Left ventricle myocardium superior (tissue), 1 donor: ENCODE measurements around the gene HCFC1. TPM values are rescaled to one million over a fixed set of nuclear protein-coding genes. Genes with fewer than 3 reads are reported as not detected.

ENCODE experiments used
- ATAC-seq: fragments of 200-7000 bp; cut with Tn5 transposase; one replicate; pipeline ENCODE4 v1.9.1; 2020; ENCODE audit warnings: mild to moderate bottlenecking, moderate library complexity
- DNase-seq: peaks from one replicate; pipeline ENCODE4 v3.0.0-alpha.2; 2020
- intact Hi-C: fragments of 100-400 bp; cut with micrococcal nuclease; formaldehyde crosslinking; loops from one replicate; pipeline ENCODE4 v1.11.0; 2022
- long read RNA-seq: library from polyadenylated mRNA; unstranded; transcript quantifications from one replicate; pipeline ENCODE4 v2.0.0, GENCODE V29; 2021
- total RNA-seq: library from RNA; stranded (reverse); fragmentation: NEBNext Ultra II Directional; extraction: Animal tissue kit (Norgen Biotek cat#: 25700); gene quantifications from one replicate; pipeline ENCODE4 v1.2.1, GENCODE V29; 2021
- donor health status: DM: no; HTN: yes; CAD: no; lungs with severe emphysema.

The HCFC1 gene
- total RNA-seq = 27.0 TPM
- long read RNA-seq, partial matches to known transcripts = 8 of 8 reads
- long read RNA-seq, other reads (novel, unspliced or antisense) = 0 of 8 reads

DNA sequence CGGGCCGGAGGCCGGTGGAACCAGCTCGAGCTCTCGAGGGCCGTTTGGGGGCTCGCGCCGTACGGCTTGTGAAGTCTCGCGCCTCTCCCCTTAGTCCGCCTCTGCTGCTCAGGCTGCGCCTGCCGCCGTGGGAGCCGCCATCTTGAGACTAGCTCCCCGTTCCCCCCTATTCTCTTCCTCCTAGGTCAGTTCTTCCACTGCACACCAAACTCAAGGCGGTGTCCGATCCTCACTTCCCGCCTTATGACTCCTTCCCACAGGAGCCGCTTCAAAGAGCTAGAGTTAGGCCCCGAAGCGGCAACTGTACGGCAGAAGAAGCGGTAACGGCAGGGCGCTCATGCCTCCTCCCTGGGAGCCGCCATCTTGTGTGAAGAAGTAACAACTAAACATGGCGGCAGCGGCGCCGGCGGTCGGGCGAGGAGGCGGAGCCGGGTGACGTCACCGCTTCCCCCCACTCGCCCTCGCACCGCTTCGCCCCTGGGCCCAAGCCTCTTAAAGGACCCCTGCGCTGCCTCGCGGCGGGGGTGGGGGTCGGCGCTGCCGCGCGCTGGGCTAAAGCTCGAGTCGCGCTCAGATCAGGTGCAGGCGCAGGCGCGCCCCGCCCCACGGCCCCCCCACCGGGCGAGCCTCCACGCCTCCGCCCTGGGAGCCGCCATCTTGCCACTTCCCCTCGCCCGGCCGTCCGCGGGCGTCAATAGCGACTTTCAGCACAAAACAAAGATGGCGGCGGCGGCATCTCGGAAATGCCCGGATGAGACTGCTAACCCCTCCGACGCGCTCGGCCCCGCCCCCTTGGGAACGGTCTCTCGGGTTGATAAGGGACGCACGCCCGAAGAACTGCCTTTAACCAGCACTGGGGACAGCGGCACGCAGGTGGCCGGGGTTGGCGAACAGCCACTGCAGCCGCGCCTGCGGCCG, at the start of gene HCFC1:
Gene HCFC1, minus strand, starts transcription at position 369 of the 918 bp plus-strand sequence. CDS start 978 bp downstream, outside the sequence.
- peak; percentile 94 for DNase-seq
- ATAC-seq = peak; percentile 77
- intact Hi-C loops = no loop called here

DNA sequence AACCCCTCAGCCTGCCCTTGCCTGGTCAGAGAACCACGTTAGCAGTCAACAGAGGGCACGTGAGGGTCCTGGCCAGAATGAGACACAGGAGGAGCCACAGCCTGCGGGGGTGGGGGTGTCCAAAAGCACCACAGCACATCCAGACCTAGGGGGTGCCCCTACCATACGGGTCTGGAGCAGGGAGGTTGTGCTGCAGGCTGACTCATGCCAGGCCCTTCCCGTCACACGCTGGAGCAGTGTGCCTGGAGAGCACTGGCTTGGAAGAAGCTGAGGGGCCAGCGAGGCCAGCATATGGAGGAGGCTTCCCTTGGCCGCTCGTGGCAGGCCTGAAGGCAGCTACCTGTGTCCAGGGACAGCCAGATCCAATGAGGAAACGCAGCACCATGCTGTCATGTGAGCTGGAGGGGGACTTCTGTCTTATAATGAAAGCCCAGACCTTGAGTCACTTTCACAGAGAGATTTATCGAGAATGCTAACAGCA, 49.6 kb upstream of the HCFC1 start:
- DNase-seq (no peak), ATAC-seq (no peak)
- intact Hi-C loops = no loop called here

DNA sequence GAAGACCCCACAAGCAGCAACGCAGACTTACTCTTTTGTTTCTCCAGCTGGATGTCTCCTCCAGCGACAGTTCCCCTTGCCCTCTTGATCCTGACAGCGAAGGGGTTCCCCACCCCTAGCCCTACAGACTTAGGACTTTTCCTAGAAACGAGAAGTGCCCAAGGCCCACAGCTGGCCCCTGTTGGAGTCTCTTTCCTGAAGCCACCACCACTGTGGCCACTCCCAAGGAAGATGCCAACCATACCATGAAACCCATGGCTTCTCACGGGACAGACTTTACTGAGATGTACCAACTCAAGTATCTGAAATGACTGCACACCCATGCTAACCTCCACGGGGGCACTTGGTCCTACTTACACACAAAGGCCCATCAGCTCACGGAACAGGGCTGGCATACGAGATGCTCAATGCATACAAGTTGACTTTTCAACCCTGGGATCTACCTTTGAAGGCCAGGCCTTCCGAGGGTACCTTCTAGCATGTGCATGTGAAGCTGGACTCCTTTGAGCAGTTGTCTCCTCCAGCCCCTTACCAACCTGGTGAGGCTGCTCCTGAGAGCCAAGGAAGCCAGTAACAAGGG, 49.0 kb upstream of the HCFC1 start:
- intact Hi-C loops = no loop called here
- DNase-seq = no peak
- ATAC-seq = peak; percentile 4

DNA sequence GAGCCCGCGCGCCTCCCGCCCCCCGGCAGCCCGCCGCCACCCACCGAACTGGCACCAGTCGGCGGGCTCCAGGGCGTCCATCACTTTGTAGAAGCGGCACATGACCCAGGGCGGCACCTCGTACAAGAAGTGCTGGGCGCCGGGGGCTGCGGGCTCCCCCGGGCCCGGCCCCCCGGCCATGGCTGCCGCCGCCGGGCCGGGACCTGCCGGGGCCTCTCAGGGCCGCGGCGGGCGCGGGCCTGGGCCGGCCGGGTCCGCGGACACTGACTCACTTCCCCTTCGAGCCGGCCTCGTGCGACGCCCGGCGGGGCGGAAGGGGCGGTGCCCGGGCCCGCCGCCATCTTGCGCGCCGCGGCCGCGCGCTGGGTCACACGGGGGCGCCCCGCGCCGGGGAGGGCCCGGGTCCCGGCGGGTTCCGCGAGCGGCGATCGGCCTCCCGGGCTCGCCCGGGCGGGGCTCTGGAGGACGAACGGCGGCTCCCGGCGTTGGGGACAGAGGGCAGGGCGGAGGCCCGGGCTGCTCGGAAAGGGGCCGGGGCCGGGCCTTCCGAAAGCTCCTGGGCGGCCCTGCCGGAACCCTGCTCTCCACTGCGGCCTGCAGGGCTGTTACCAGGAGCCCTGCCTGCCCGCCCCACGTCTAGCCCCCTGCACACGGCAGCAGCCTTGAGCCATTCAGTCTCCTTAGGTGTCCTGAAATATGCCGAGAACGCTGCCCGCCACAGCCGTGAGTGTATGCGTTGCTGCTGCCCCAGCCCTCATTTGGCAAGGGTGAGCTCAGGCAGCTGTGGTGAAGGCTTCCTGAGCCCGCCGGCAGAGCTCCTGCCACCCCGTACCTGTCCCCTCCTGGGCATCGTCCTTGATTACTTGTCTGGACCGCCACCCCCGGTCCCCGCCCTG, 48.3 kb upstream of the HCFC1 start, which contains the start of gene IRAK1:
Gene IRAK1, minus strand, starts transcription at position 270 of the 896 bp plus-strand sequence. Its CDS starts 90 bp downstream, at position 180.
- ATAC-seq = peak; percentile 90
- intact Hi-C loops = no loop called here
- peak; percentile 78 for DNase-seq

DNA sequence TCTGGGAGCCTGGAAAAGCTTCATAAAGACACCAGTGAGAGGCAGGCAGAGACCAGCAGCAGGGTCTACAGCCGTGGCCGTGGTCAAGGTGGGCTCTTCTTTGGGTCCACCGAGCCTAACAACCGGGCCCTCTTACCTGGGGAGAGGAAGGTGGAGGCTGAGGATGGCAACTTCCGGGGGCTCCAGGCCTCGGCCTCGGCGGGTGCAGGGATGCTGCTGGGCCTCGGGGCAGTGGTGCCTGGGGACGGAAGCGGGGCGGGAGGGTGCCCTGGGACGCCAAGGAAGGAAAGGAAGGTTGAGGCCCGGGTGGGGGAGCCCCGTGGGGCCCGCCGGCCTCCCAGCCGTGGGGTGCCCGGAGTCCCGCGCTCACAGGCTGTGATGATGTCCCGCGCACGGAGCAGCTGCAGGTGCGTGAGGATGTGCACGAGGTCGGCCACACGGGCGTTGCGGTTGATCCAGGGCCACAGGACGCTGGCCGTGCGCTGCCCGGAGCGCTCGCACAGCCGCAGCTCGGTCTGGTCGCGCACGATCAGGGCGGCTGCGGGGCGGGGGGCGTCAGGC, 47.5 kb upstream of the HCFC1 start:
- ATAC-seq = no peak
- intact Hi-C loops = no loop called here
- DNase-seq = no peak

DNA sequence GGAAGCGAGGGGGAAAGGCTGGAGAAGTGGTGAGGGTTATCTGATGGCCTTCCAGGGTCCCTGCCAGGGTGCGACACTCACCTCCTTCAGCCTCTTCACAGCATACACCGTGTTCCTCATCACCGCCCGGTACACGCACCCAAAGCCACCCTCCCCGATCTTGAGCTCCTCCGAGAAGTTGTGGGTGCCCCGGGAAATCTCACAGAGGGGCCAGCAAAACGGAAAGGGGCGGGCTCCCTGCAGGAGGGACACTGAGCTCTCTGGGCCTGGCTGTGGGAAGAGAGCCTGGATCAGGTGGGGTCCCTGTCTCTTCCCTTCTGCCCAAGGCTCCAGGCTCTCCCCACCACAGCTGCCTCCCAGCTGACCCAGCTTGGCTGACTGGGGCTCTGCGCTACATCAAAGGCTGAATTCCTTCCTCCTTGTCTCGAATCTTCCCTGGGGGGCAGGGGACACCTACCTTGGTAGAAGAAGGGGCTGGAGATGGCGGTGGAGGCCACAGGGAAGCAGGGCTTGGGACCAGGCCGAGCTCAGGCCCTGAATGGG, 47.0 kb upstream of the HCFC1 start:
- no peak for DNase-seq
- intact Hi-C loops = no loop called here
- ATAC-seq = no peak

DNA sequence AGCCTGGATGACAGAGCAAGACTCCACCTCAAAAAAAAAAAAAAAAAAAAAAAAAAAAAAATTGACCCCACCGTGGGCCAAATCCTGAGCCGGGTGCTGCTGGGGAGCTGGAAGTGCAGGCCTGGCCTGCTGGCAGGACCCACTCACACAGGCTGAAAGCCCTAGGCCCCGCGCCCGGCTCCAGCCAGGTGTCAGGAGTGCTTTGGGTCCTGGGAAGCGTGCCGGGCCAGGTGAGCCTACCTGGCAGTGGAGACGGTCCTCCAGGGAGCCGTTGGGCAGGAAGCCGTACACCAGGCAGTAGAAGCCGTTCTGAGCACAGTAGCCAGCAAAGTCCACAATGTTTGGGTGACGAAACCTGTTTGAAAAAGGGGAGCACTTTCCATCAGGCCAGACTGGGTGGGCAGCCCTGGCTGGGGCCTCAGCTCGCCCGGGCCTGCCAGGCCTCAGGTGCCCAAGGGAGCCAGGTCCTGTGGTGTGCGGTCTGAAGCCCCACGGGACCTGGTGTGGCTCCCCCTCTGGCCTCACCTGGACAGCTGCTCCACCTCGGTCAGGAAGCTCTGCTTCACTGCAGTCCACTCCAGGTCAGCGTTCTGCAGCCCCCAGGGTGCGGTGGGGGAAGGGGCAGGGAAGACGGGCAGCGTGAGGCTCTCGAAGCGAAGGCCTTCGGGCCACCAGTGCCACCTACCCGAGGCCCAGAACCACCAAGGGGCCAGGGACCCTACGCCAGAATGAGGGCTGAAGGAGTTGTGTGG, 46.3 kb upstream of the HCFC1 start:
- DNase-seq = no peak

DNA sequence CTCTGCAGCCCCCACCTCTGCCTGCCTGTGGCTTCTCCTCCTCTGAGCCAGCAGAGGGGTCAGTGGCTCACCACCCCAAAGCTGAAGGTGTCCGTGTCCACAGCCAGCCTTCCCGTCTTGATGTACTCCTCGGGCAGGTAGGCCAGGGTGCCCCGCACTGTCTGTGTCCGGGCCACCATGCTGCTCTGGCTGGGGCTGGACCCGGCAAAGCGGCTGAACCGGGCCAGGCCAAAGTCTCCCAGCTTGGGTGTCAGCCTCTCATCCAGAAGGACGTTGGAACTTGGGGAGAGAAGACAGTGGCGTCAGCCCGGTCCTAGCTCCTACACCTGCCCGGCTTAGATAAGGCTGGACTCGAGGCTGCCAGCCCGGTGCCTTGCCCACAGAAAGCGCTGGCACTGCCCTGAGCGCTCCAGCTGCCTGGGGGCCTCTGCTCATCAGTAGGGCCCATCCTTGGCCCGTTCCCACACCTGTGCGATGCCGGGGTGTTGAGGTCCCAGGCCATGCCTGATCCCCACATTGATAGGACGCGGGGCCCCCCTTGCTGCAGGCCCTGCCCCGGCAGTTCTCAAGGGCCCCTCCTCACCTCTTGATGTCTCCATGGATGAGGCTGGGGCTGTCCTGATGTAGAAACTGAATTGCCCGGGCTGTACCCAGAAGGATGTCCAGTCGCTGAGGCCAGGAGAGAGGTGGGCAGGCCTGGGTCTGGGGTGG, 44.9 kb upstream of the HCFC1 start:
- DNase-seq (no peak), ATAC-seq (no peak)
- intact Hi-C loops = no loop called here

More for the DNA sequence above, 46.3 kb upstream of the HCFC1 start:
- ATAC-seq = no peak
- intact Hi-C loops = no loop called here

DNA sequence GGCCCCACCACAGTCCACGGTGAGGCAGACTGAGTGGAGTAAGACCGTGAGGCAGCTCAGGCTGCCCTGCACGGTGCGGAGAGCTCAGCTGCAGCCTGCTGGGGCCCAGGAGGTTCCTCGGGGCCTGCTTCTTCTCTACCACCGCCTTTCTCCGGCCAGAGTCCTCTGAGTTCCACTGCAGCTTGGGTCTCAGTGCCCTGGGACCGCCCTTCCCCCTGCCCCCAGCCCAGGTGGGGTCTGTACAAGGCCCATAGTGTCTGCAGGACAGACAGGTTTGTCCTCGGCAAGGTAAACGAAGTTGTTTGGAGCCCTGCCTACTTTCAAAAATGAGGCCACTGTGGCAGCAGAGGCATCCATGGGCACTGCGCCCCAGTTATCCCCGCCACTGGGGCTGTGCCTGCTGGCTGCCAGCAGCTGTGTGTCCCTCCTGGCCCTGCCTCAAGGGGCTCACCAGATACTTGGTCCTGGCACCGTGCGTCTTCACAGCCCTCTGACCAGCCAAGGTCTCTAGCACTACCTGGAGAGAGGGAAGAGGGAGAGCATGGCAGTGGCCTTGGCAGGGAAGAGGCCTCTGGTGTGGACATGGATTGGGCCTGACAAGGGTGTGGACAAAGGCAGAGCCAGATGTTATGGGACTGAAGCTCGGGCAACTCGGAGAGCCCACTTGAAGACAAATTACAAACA, 44.1 kb upstream of the HCFC1 start:
- ATAC-seq = no peak
- no peak for DNase-seq
- intact Hi-C loops = no loop called here

DNA sequence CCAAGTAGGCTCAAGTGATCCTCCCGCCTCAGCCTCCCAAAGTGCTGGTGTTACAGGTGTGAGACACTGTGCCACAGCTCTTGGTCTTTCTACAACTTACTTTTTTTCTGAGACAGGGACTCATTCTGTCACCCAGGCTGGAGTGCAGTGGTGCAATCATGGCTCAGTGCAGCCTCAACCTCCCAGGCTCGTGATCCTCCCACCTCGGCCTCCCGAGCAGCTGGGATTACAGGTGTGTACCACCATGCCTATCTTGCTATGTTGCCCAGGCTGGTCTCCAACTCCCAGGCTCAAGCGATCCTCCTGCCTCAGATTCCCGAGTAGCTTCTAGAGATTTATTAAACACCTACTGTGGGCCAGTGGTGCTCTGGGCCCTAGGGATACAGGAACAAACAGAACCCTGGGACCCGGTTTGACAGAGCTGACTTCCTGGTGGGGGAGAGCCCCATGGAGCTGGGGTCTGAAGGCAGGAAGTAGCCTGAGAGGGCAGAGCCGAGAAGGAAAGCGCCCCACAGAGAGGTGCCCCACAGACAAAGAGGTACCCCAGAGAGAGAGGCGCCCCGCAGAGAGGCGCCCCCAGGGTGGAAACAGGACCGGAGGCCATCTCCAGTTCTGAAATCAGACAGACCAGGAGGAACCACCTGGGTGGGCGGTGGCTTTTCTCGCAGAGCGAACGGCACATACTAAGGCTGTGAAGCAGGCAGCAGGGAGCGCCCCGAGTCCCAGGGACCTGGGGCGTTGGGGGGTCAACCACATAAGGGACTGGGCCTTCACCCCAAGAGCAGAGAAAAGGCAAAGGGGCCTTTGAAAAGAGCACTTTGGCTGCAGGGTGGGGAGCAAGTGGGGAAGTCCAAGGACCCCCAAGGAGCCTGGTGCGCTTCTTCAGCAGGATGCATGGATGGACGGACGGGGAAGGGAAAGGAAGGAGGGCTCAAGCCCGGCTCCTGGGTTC, 43.1 kb upstream of the HCFC1 start:
- DNase-seq = no peak

DNA sequence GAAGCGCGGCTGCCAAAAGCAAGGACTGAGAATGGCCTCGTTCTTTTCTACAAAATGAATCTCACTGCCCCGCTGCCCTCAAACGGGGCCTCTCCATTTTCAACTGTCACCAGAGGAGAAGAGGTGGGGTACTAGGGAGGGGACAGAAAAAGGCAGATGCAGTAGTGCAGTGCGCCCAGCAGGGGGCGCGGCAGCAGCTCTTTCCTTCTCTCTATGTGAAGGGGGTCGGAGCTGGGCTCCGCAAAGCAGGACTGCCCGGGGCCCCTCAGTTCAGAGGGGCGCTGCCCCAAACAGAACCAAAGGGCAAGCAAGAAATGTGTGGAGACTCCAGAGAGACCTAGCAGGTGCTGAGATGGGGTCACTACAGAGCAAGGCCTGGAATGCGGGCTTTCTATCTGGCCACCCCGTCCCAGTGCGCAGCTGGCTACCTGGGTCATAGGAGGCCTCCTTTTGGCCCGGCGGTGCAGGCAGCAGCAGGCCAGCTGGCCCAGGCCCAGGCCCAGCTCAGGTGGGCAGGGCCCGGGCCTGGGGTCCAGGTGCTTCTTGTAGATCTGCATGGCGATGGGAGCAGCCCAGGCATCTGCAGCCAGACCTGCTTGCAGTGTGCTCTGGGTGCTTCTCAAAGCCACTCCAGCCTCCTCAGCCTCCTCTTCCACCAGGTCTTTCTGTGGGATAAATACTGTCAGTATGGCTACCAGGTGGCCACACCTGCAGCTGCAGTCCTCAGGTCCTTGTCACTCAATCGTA, 42.2 kb upstream of the HCFC1 start:
- DNase-seq = no peak
- intact Hi-C loops = no loop called here
- ATAC-seq = peak; percentile 75

More for the DNA sequence above, 43.1 kb upstream of the HCFC1 start:
- intact Hi-C loops = no loop called here
- ATAC-seq = no peak

DNA sequence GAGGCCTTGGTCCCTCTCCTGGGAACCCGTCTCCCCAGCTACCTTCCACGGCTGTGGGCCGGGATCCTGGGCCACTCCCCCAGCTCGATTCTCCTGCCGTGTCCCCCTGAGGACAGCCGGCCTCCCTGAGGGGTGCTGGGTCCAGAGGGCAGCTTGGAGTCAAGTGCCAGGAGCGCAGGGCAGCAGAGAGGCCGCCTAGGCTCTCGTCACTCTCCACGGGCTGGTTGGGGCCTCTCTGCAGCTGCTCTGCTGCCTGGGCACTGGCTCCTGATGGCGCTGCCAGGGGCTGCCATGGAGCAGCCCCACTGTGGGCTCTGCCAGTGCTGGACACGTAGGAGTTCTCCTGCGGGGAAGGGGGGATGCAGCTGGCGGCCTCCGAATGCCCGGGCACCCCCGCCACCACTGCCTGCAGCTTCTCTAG, 41.4 kb upstream of the HCFC1 start:
- ATAC-seq (no peak), DNase-seq (no peak)
- intact Hi-C loops = no loop called here

DNA sequence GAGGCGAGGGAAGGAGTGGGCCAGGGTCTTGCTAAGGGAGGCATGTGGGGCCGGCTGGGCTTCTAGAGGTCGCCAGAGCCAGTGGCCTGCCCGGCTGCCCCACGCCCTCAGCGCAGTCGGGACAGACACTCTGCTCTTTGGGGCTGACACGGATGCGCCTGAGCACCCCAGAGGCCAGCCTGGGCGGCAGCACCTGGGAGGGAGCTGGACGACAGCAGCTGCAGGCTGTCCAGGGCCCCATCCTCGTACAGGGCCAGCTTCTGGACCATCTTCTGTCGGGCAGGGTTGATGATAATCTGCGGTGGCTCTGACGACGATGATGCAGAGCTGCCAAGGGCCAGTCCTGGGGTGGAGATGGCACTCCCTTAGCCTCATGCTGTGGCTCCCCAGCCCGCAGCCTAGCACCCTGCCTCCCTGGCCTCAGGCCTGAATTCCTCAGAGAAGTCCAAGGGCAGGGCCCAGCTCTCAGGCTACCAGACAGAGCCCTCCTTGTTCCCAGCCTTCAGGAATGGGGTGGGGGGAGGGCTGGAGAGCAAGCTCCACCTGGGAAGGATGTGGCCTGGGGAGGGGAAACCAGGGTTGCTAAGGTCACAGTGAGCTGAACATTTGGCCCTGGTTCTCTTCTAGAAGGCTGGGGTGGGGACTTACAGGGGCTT, 40.8 kb upstream of the HCFC1 start:
- ATAC-seq = no peak
- DNase-seq = no peak

More for the DNA sequence above, 40.8 kb upstream of the HCFC1 start:
- intact Hi-C loops = no loop called here
